Dermis blood vessel endothelial cell (primary cell): ENCODE data around the gene BHLHE23. TPM values are rescaled to one million over a fixed set of nuclear protein-coding genes. Genes with fewer than 3 reads are reported as not detected.

Source experiments
- DNase-seq: peaks from one replicate; pipeline ENCODE4 v3.0.0; 2010
- total RNA-seq: library from RNA; depleted of rRNA; stranded (reverse); fragments of >200 nt; gene quantifications from 2 replicates; pipeline ENCODE4 v1.2.3, GENCODE V29; 2014

Gene BHLHE23
- total RNA-seq = not detected in 2 replicates

GRCh38 chr20:63006540-63007359 lies at the start of gene BHLHE23:
Gene BHLHE23 (minus strand): TSS chr20:63006964. CDS start chr20:63006774, 190 bp downstream.
- DNase-seq = no peak

- no peak for DNase-seq
Measured at GRCh38 chr20:63055575-63056235, 48.9 kb upstream of the BHLHE23 start.

- DNase-seq = no peak
Measured at GRCh38 chr20:63054681-63055240, 48.0 kb upstream of the BHLHE23 start.

GRCh38 chr20:63054103-63054474 lies 47.3 kb upstream of the BHLHE23 start:
- DNase-seq = no peak

- no peak for DNase-seq
Measured at GRCh38 chr20:63053432-63054102, 46.8 kb upstream of the BHLHE23 start.

GRCh38 chr20:63052571-63053431 lies 46.0 kb upstream of the BHLHE23 start:
- no peak for DNase-seq

GRCh38 chr20:63051911-63052310 lies 45.1 kb upstream of the BHLHE23 start:
- no peak for DNase-seq

GRCh38 chr20:63051186-63051860 lies 44.6 kb upstream of the BHLHE23 start:
- no peak for DNase-seq

GRCh38 chr20:63050406-63050805 lies 43.6 kb upstream of the BHLHE23 start:
- DNase-seq = no peak

GRCh38 chr20:63049561-63050221 lies 42.9 kb upstream of the BHLHE23 start:
- DNase-seq = no peak

- no peak for DNase-seq
Measured at GRCh38 chr20:63049191-63049518, 42.4 kb upstream of the BHLHE23 start.

- DNase-seq = no peak
Measured at GRCh38 chr20:63048516-63049190, 41.9 kb upstream of the BHLHE23 start.

GRCh38 chr20:63047946-63048345 lies 41.2 kb upstream of the BHLHE23 start:
- DNase-seq = no peak

- DNase-seq = no peak
Measured at GRCh38 chr20:63047267-63047666, 40.5 kb upstream of the BHLHE23 start.

- DNase-seq = no peak
Measured at GRCh38 chr20:63046841-63047240, 40.1 kb upstream of the BHLHE23 start.

GRCh38 chr20:63045991-63046390 lies 39.2 kb upstream of the BHLHE23 start:
- DNase-seq = no peak

GRCh38 chr20:63045401-63045800 lies 38.6 kb upstream of the BHLHE23 start:
- DNase-seq = no peak

GRCh38 chr20:63044605-63045004 lies 37.8 kb upstream of the BHLHE23 start:
- DNase-seq = no peak

GRCh38 chr20:63044204-63044600 lies 37.4 kb upstream of the BHLHE23 start:
- DNase-seq = no peak

- DNase-seq = no peak
Measured at GRCh38 chr20:63043348-63044203, 36.8 kb upstream of the BHLHE23 start.
